Right lobe of liver (tissue), 4 donors: ENCODE data around the gene RPL32.

Experiments used
- POLR2A ChIP-seq: fragments of 450-650 bp; IDR thresholded peaks from one replicate; pipeline ENCODE4 v1.6.1; 2017; ENCODE audit warnings: antibody characterized with exemption, mild to moderate bottlenecking
- TF ChIP-seq, protein P1 (sequence below), 4 donors: fragments of 200-600 bp in 3 of 4; fragments of 450-650 bp in 1 of 4; IDR thresholded peaks; one replicate each; pipeline versions ENCODE4 v1.5.1 to v1.8.0; 2016 to 2022; ENCODE audit warnings: antibody characterized with exemption in 4 of 4, mild to moderate bottlenecking in 2 of 4
- donor health status: DM: no; HTN: no; CAD: no.
- donor health status: DM: no; HTN: no; CAD: no.
- donor health status: DM: no; HTN: yes; CAD: no.

DNA sequence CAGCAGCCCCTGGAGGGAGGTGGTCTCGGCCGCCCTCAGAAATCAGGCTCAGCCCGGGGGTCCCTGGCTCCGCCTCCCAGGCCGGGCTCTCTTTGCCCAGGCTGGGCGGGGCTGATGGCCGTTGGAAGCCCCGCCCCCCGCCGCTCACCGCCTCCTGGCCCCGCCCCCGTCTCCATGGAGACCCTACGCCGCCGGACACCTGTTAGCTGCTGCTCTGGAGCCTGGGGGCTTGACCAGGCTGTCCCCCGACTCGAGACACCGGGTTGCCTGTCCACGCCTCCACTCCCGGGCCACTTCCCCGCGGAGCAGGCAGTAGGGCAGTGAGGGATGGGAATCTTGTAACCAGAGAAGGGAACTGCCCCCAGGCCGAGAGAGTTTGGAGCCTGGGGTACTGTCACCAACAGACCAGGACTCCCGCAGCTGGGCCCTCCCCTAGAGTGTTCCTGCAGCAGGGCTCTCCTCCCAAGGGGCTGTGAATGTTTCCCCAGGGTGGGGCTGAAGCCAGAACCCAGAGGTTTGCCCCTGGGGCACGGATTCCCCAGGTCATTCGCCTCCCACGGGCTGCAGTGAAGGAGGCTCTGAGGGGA, 27.8 kb upstream of the RPL32 start:
- TF ChIP-seq, protein P1, sequence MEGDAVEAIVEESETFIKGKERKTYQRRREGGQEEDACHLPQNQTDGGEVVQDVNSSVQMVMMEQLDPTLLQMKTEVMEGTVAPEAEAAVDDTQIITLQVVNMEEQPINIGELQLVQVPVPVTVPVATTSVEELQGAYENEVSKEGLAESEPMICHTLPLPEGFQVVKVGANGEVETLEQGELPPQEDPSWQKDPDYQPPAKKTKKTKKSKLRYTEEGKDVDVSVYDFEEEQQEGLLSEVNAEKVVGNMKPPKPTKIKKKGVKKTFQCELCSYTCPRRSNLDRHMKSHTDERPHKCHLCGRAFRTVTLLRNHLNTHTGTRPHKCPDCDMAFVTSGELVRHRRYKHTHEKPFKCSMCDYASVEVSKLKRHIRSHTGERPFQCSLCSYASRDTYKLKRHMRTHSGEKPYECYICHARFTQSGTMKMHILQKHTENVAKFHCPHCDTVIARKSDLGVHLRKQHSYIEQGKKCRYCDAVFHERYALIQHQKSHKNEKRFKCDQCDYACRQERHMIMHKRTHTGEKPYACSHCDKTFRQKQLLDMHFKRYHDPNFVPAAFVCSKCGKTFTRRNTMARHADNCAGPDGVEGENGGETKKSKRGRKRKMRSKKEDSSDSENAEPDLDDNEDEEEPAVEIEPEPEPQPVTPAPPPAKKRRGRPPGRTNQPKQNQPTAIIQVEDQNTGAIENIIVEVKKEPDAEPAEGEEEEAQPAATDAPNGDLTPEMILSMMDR (IDR thresholded peaks at IDR 0.05), result no peak
- no peak for TF ChIP-seq POLR2A
